Hepatic stellate cell (primary cell): ENCODE results near the gene ADGRD2.

Experiments used
- DNase-seq: peaks from one replicate; pipeline ENCODE4 v3.0.0; 2011; ENCODE audit warnings: low spot score

Gene ADGRD2

GRCh38 chr9:124479947-124480620 is 29.8 kb downstream of the ADGRD2 start:
- no peak for DNase-seq

- DNase-seq: peak; percentile 74
These were observed 30.4 kb downstream of the ADGRD2 start for GRCh38 chr9:124480621-124480981.

GRCh38 chr9:124481115-124481514 is 30.9 kb downstream of the ADGRD2 start:
- DNase-seq: no peak

GRCh38 chr9:124482431-124483031 is 32.3 kb downstream of the ADGRD2 start:
- DNase-seq: no peak

- DNase-seq: no peak
These were observed 33.2 kb downstream of the ADGRD2 start for GRCh38 chr9:124483481-124483880.

- no peak for DNase-seq
These were observed 35.0 kb downstream of the ADGRD2 start for GRCh38 chr9:124485201-124485600.

- DNase-seq: no peak
These were observed 35.7 kb downstream of the ADGRD2 start for GRCh38 chr9:124485936-124486335.

GRCh38 chr9:124486778-124487259 is 36.6 kb downstream of the ADGRD2 start:
- no peak for DNase-seq

- DNase-seq: no peak
These were observed 37.3 kb downstream of the ADGRD2 start for GRCh38 chr9:124487260-124488182.

- no peak for DNase-seq
These were observed 38.5 kb downstream of the ADGRD2 start for GRCh38 chr9:124488641-124489210.

GRCh38 chr9:124489222-124489621 is 39.0 kb downstream of the ADGRD2 start:
- no peak for DNase-seq

- DNase-seq: no peak
These were observed 39.8 kb downstream of the ADGRD2 start for GRCh38 chr9:124490004-124490403.

- DNase-seq: no peak
These were observed 41.1 kb downstream of the ADGRD2 start for GRCh38 chr9:124491049-124491975.

GRCh38 chr9:124492818-124493217 is 42.6 kb downstream of the ADGRD2 start:
- DNase-seq: no peak

GRCh38 chr9:124493218-124493617 is 43.0 kb downstream of the ADGRD2 start:
- no peak for DNase-seq

- no peak for DNase-seq
These were observed 43.7 kb downstream of the ADGRD2 start for GRCh38 chr9:124493794-124494479.

GRCh38 chr9:124495126-124496074 is 45.1 kb downstream of the ADGRD2 start:
- no peak for DNase-seq

GRCh38 chr9:124496075-124496449 is 45.8 kb downstream of the ADGRD2 start:
- no peak for DNase-seq

GRCh38 chr9:124496463-124496862 is 46.2 kb downstream of the ADGRD2 start:
- DNase-seq: no peak

GRCh38 chr9:124497441-124497840 is 47.2 kb downstream of the ADGRD2 start:
- no peak for DNase-seq
